ENCODE measurements around the gene MTG2. TPM values are rescaled to one million over a fixed set of nuclear protein-coding genes. Genes with fewer than 3 reads are reported as not detected.

Gene MTG2
- total and polyA plus RNA-seq, 2 of the 13 experiments (the other 11 are each of a cell fraction or from before 2014, with no cell fraction given) = 20.4 to 37.8 TPM

DNA sequence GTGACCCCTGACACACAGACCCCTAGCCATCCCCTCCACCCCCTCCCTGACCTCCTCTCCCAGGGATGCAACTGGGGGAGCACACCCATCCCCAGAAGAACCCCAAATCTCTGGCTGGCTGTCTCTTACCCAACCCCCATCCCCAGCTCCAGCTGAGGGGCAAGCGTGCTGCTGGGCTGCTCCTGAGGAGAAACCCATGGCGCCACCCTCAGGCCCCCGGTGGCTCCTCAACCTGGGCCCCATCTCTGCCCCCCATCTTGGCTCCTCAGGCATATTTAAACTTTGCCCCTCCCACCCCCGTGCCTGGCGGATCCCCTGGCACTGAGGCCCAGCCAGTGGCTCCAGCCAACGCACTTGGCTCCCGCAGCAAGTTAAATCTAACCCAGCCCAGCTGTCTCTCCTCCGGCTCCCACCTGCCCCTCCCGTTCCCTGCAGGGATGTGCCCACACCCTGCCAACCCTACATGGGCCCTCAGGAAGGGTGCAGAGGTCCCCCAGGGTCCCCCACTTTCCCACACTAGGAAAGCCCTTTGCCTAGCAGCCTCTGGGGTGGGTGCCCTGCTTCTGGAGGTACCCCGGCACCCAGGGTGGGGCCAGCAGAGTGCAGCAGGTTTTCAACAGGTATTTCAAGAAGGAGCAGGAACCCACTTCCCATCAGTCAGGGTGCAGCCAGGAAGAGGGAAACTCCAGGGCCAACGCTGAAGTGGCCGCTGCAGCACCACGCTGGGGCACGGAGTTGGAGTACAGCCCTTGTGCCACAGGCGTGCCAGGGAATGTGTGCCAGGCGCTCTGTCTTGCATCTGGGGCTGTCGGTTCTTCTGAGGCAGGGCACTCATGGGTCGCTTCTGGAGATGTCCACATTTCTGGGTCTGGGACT, 50.2 kb downstream of the MTG2 start:
- no peak for ATAC-seq
- Histone ChIP-seq H3K9ac (ENCODE audit: insufficient read depth, low read depth, low read length) (no peak overlapping the region), H3K27ac (ENCODE audit: extremely low read length, insufficient read depth, low read length) (no peak overlapping the region), H3K27me3 (ENCODE audit: control insufficient read depth in 1 of 2, insufficient read depth in 2 of 2, low read length in 2 of 2) (peaks cover 10 to 36% of the 10 kb centered on the region in 2 experiments; a peak in 4 of 5 replicates), H3K9me3 (ENCODE audit: low read length) (no peaks in the 10 kb centered on the region), H3K79me2 (ENCODE audit: insufficient read depth, low read length) (no peaks in the 10 kb centered on the region), H3K4me3 (replicated peaks in 1 of 3; ENCODE audit: insufficient read depth in 1 of 3, low read depth in 2 of 3, low read length in 3 of 3) (no peak overlapping the region), H4K20me1 (ENCODE audit: insufficient read depth, low read length) (no peaks in the 10 kb centered on the region), H3K4me2 (ENCODE audit: low read depth, low read length) (no peak overlapping the region), H2AFZ (ENCODE audit: low read length) (no peak overlapping the region), H3K4me1 (ENCODE audit: insufficient read depth, low read length) (peaks cover 30% of the 10 kb centered on the region), H3K36me3 (replicated peaks in 1 of 2; ENCODE audit: control insufficient read depth in 1 of 2, insufficient read depth in 2 of 2, low read length in 2 of 2) (no peaks in the 10 kb centered on the region)
- no TSS peak for BruUV-seq (replicated peaks)
- no peak for FAIRE-seq
- no peak for DNase-seq (ENCODE audit: low spot score)
- in situ Hi-C loops (cut with HindIII; ENCODE audit: extremely low pct_ligation_motif_present, low pct_unique_long_range_greater_than_20kb) (no loop called here), intact Hi-C loops (cut with micrococcal nuclease; ENCODE audit: unreplicated experiment) (no loop called here)
- TF ChIP-seq ARNTL (CRISPR knock-in tag; IDR thresholded peaks at IDR 0.05) (0 out of 2 replicates have a peak, but pooled peaks have one; percentile 9), IRF2 (CRISPR knock-in tag; IDR thresholded peaks at IDR 0.05) (no peak), ZNF709 (CRISPR knock-in tag; IDR thresholded peaks at IDR 0.05) (no peak), HMG20A (CRISPR knock-in tag; IDR thresholded peaks at IDR 0.05; ENCODE audit: borderline replicate concordance) (no peak), ZNF549 (CRISPR knock-in tag; IDR thresholded peaks at IDR 0.05) (no peak), HDAC6 (IDR thresholded peaks at IDR 0.05; ENCODE audit: low read depth, low read length) (no peak), KLF9 (CRISPR knock-in tag; IDR thresholded peaks at IDR 0.05; ENCODE audit: low read depth) (no peak), HMG20B (CRISPR knock-in tag; conservative IDR thresholded peaks at IDR 0.05) (no peak), NFYC (CRISPR knock-in tag; IDR thresholded peaks at IDR 0.05) (no peak), ZMAT5 (CRISPR knock-in tag; IDR thresholded peaks at IDR 0.05; ENCODE audit: borderline replicate concordance, low read depth) (no peak), ZNF652 (CRISPR knock-in tag; IDR thresholded peaks at IDR 0.05; ENCODE audit: borderline replicate concordance, low read depth) (no peak), TCF12 (IDR thresholded peaks at IDR 0.05) (no peak), TCF12 (CRISPR knock-in tag; IDR thresholded peaks at IDR 0.05) (no peak), ATF7 (IDR thresholded peaks at IDR 0.05) (no peak), ATF7 (CRISPR knock-in tag; IDR thresholded peaks at IDR 0.05) (0 out of 2 replicates have a peak, but pooled peaks have one; percentile 36), KMT2A (CRISPR knock-in tag; IDR thresholded peaks at IDR 0.05) (no peak)
- TF ChIP-seq, protein P1, sequence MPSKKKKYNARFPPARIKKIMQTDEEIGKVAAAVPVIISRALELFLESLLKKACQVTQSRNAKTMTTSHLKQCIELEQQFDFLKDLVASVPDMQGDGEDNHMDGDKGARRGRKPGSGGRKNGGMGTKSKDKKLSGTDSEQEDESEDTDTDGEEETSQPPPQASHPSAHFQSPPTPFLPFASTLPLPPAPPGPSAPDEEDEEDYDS (CRISPR knock-in tag; IDR thresholded peaks at IDR 0.05) = no peak
- TF ChIP-seq, protein P2, sequence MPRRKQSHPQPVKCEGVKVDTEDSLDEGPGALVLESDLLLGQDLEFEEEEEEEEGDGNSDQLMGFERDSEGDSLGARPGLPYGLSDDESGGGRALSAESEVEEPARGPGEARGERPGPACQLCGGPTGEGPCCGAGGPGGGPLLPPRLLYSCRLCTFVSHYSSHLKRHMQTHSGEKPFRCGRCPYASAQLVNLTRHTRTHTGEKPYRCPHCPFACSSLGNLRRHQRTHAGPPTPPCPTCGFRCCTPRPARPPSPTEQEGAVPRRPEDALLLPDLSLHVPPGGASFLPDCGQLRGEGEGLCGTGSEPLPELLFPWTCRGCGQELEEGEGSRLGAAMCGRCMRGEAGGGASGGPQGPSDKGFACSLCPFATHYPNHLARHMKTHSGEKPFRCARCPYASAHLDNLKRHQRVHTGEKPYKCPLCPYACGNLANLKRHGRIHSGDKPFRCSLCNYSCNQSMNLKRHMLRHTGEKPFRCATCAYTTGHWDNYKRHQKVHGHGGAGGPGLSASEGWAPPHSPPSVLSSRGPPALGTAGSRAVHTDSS (CRISPR knock-in tag; conservative IDR thresholded peaks at IDR 0.05) = no peak
- TF ChIP-seq, protein P3, sequence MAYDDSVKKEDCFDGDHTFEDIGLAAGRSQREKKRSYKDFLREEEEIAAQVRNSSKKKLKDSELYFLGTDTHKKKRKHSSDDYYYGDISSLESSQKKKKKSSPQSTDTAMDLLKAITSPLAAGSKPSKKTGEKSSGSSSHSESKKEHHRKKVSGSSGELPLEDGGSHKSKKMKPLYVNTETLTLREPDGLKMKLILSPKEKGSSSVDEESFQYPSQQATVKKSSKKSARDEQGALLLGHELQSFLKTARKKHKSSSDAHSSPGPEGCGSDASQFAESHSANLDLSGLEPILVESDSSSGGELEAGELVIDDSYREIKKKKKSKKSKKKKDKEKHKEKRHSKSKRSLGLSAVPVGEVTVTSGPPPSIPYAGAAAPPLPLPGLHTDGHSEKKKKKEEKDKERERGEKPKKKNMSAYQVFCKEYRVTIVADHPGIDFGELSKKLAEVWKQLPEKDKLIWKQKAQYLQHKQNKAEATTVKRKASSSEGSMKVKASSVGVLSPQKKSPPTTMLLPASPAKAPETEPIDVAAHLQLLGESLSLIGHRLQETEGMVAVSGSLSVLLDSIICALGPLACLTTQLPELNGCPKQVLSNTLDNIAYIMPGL (CRISPR knock-in tag; IDR thresholded peaks at IDR 0.05; ENCODE audit: borderline replicate concordance in 1 of 2, low read depth in 1 of 2) = no peak
- WGBS (ENCODE audit: low lambda C conversion rate) = 49% methylated on average over 18 of the region's 18 CpGs
- ChIA-PET CTCF (ENCODE audit: low intra/inter-chr PET ratio, low total read pairs) (no interaction called here), POLR2A (no interaction called here)

All from HepG2 (cell line).